GM12892 (cell line): ENCODE data around the gene PRSS22.

ENCODE experiments used
- DNase-seq: peaks from one replicate; pipeline ENCODE4 v3.0.0; 2011; ENCODE audit not compliant: insufficient read length
- FAIRE-seq: peaks from 2 replicates; lab custom pipeline; 2011; peaks lifted over from hg19 to GRCh38; lab: Jason Lieb, UNC
- POLR2A ChIP-seq: IDR thresholded peaks from 2 replicates; pipeline ENCODE4 v1.6.1; 2011; ENCODE audit warnings: low read depth, low read length, control low read depth
- POLR2AphosphoS5 ChIP-seq: IDR thresholded peaks from 2 replicates; pipeline ENCODE4 v1.6.1; 2011; ENCODE audit warnings: low read depth, low read length, control low read depth
- TAF1 ChIP-seq: IDR thresholded peaks from 2 replicates; pipeline ENCODE4 v1.6.1; 2011; ENCODE audit warnings: low read depth, mild to moderate bottlenecking, control low read depth, low read length, borderline replicate concordance

Gene PRSS22

DNA sequence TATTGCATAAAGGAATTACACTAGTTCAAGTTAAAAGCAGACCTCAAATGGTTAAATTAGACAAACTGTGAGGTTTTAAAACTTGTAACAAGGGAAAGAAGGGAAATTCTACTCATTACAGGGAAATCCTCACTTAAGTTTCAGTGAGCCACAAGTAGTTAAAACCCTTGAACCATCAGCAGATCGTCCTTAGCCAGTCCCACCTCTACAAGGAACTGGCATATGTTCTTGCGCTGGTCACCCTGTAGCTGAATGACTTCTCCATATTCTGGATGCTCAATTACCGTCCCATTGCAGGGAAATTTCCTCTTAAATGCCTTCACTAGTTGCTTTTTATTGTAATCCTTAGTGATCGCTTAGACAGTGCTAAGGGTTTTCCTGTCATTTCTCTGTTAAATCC lies 35.5 kb downstream of the PRSS22 start:
- no peak for TF ChIP-seq POLR2A
- TF ChIP-seq TAF1: no peak
- TF ChIP-seq POLR2AphosphoS5: no peak
- DNase-seq (no peak), FAIRE-seq (no peak)

DNA sequence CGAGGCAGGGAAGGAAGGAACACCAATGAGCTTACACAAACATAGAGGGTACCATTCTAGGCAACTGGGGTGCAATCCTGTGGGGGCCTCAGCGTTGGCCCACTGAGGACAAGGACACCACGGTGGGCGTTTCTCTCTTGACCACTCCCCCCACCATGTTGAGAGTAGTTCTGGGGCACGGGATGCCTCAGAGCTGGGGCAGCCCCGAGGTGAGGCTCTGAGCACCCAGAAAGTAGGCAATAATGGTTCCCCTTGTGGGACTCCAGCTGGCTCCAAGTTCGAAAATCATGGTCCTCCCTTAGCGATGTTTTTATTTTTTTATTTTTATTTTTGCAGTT lies 35.8 kb downstream of the PRSS22 start:
- TF ChIP-seq TAF1: no peak
- no peak for TF ChIP-seq POLR2A
- no peak for TF ChIP-seq POLR2AphosphoS5
- FAIRE-seq: no peak
- no peak for DNase-seq

DNA sequence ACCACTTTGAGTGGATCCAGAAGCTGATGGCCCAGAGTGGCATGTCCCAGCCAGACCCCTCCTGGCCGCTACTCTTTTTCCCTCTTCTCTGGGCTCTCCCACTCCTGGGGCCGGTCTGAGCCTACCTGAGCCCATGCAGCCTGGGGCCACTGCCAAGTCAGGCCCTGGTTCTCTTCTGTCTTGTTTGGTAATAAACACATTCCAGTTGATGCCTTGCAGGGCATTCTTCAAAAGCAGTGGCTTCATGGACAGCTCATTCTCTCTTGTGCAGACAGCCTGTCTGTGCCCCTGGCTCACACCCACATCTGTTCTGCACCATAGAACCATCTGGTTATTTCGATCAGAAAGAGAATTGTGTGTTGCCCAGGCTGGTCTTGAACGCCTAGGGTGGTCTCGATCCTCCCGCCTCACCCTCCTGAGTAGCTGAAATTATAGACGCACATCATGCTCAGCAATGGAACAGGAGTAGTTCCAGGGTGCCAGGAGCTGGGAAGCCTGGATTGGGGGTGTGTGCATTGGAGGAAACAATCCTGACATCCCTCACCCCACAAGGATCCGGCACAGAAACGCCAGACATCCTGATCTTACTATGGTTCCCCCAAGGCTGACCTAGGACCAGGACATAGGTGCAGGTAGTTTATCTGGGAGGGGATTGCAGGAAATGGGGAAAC lies 36.3 kb downstream of the PRSS22 start:
- FAIRE-seq: no peak
- no peak for DNase-seq

DNA sequence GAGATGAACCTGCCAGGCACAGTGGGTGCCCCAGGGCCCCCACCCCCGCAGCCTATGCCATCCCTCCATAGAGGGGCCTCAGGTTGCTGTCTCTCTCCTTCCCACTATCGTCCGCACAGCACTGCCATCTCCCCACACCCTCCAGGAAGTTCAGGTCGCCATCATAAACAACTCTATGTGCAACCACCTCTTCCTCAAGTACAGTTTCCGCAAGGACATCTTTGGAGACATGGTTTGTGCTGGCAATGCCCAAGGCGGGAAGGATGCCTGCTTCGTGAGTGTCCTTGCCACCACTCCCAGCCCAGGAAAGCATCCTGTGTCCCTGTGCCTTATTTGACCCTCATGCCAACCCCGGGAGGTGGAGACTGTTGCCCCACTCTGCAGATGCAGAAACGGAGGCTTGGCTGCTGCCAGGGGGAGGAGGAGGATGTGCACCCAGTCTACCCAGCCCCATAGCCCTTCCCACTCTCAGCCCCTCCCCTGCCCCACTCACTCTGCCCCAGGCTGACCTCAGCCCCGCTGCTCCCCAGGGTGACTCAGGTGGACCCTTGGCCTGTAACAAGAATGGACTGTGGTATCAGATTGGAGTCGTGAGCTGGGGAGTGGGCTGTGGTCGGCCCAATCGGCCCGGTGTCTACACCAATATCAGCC lies 37.0 kb downstream of the PRSS22 start:
- no peak for DNase-seq
- TF ChIP-seq POLR2A (no peak), POLR2AphosphoS5 (no peak), TAF1 (no peak)
- FAIRE-seq: no peak

More for the DNA sequence above, 36.3 kb downstream of the PRSS22 start:
- TF ChIP-seq POLR2AphosphoS5: no peak
- TF ChIP-seq POLR2A: no peak
- TF ChIP-seq TAF1: no peak

DNA sequence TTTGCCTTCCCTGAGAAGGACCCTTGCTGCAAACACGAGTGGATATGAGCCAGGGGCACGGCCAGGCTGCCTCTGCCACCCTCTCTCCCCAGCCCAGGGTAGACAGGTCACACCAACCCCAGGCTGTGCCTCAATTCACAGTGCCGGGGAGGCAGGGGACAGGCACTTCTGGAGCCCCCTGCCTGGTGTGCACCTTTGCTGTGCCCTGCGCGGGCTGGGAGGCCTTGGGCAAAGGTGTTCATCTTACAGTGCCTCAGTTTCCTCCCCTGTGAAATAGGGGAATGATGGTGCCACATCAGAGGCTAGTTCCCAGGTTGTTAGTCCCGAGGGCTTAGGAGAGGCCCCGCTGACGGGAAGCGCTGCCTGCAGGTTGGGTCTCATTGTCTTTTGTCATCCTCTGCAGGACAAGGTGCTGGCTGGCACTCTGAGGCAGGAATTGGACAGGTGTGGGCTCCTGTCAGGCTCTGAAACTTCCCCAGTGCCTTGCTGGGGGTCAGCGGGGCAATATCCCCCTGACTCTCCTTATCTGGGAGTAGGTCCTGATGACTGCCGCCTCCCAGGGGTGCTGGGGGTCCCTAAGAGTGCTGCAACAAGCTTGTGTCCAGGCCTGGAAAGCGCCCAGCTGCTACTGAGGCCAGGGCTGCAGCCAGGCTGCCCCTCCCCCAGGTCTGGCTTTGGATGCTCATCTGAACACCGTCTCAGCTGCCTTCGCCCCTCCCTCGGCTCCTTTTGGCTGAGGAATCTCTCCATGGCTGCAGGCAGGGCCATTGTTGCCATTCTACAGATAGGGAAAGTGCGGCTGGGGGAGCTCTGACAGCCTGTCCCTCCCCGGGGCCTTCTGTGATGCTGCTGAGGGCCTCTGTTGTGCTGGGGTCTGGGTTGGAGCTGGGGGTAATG lies 37.8 kb downstream of the PRSS22 start:
- TF ChIP-seq TAF1 (no peak), POLR2AphosphoS5 (no peak), POLR2A (no peak)
- DNase-seq (no peak), FAIRE-seq (no peak)

DNA sequence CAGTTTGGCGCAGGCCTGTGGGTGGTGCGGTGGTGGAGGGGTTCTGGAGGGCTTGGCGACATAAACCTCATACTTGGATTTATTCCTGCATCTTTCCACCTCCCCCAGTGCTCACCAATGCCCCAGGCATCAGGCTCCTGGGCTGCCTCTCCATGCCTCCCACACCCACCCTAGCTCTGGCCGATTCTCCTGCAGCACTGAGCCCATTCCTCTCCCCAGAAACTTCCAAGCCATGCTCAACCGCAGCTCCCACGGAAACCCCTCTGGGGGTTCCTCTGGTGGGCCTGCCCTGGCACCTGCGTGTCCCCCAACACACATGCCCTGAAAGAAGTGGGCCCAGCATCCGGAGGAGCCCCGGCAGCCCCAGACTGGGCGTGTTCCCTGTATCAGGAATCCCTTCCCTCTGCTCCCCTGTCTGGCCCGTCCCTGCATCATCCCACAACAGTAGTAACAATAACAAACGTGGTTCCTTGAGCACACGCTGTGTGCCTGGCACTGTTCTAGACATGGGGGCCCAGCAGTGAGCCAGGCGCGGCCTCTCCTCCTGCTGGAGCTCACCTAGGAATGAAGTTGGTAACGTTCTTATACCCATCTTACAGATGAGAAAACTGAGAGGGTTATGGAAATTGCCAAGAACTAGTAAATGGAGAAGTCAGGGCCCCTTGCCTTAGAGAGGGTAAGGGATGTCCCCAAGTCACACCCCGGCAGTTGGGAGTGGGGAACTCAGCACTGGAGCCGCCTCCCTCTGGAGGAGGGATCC lies 38.6 kb downstream of the PRSS22 start:
- DNase-seq (no peak), FAIRE-seq (no peak)
- TF ChIP-seq POLR2A (no peak), TAF1 (no peak), POLR2AphosphoS5 (no peak)

DNA sequence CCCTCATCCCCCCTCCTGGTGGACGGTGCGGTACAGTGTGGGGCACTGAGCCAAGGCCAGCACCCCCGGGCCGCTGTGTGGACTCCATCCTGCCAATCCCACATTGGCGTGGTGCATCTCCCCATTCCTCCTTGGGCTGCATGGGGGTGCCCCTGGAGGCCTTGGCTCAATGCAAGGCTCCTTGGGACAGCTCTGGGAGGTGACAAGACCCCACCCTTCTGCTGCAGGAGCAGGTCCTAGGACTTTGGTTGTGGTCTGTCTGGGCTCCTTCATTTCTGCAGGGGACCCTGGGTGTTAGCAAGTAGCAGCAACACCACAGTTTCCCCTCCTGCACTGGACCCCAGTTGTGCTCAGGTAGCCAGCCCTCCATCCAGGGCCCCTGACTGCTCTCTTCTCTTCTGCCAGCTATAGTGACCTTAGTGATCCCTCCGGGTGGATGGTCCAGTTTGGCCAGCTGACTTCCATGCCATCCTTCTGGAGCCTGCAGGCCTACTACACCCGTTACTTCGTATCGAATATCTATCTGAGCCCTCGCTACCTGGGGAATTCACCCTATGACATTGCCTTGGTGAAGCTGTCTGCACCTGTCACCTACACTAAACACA lies 39.6 kb downstream of the PRSS22 start:
- no peak for TF ChIP-seq POLR2A
- no peak for TF ChIP-seq TAF1
- no peak for TF ChIP-seq POLR2AphosphoS5
- DNase-seq: no peak
- no peak for FAIRE-seq

DNA sequence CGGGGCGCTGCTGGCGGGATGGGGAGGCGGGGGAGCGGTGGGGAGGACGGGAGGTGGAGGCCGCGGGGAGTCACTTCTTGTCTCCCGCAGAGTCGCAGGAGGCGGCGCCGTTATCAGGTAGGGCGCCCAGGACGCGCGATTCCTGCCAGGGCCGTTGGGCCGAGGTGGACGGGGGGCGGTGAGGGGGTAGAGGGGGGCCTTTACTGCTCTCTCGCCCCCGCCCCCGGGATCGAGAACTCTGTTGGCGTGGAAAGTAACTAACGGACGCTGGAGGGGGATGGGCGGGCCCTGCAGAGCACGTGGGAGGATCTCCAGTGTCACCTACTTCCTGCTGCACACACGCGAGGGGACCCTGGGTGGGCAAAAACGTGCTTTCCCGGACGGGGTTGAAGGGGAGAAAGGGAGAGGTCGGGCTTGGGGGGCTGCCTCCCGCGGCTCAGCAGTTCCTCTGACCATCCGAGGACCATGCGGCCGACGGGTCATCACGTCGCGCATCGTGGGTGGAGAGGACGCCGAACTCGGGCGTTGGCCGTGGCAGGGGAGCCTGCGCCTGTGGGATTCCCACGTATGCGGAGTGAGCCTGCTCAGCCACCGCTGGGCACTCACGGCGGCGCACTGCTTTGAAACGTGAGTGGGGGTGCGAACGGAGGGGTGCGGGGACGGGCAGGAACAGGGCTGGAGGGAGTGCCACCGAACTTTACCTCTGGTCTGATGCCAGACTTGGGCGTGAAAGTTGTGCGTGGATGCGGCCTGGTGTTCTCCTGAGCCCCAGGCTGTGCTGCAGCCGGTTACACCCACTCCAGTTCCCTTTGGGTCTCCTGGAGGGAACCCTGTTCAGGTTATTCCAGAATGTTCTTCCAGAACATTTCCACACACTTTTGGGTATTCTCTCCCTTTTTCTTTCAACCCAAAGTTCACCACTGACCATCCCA lies 40.4 kb downstream of the PRSS22 start:
- DNase-seq (no peak), FAIRE-seq (no peak)
- TF ChIP-seq POLR2A: no peak
- TF ChIP-seq POLR2AphosphoS5: no peak
- TF ChIP-seq TAF1: no peak

DNA sequence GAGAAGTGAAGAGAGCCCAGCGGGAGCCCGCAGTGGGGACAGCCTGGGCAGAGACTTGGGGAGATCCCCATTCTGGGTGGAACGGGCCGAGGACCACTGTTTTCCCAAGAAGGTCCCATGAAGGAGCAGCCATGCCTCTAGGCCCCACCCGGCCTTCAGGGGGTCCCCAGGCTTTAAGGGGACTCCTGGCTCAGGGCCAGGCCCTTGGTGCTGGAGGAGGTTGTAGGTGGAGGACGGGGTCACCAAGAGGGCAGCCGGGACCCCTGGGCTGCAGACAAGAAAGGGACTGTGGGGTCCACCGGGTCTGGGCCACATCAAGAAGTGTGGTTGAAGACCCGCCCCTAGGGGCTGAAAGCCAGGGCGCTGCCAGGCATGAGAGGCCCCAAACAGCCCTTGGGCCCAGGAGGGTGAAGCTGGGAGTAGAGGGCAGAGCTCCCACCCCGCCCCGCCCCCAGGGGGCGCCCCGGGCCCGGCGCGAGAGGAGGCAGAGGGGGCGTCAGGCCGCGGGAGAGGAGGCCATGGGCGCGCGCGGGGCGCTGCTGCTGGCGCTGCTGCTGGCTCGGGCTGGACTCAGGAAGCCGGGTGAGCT lies 41.1 kb downstream of the PRSS22 start, which contains the start of gene PRSS21:
PRSS21 (plus strand) TSS at position 487 of the 589 bp plus-strand sequence; CDS start at position 519, 32 bp downstream.
- no peak for FAIRE-seq
- TF ChIP-seq TAF1 (no peak), POLR2A (no peak), POLR2AphosphoS5 (no peak)
- no peak for DNase-seq
